ENCODE measurements around the gene BLOC1S3.
A peak's percentile ranks its signal among the peaks of the same experiment; 100 is the strongest.

BLOC1S3 gene

DNA sequence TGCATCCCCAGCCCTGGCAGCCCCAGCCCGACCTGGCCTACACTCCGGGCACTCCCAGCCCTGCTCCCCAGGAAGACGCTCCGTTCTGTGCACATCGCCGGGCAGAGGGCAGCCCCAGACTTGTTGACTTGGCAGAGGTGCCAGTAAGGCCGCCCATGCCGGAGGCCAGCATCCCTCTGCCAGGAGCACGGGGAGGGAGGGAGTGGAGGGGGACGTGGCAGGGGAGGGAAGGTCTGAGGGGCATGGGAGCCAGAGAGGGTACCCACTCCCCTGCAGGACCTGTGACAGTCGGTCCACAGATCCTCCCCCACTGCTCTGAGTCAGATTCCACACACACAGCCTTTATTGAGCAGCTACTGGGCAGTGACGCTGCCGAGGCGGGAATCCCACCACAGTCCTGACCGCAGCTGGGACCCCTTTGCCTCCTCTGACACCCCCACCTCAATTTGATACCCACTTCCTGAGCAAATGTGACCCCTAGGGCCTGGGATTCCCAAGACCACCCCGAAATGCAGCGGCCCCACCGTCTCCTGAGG, 15.9 kb upstream of the BLOC1S3 start:
- no peak for DNase-seq

DNA sequence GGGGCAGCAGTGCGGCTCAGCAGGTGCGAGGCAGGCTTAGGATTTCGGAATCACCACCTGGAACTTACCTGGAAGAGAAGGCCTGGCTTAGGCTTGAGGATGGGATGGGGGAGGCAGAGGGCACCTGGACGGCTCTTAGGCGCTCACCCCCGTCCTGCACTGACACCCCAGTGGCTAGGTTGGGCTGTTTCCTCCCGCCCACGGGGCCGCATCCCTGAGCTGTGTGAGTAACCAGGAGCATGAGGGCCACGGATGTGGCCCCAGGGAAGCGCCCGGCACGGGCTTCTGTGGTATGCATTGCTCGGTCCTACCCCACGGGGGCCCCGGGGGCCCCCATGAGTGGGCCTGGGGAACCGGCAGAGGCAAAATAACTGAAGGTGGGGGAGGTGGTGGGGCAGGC, 15.4 kb upstream of the BLOC1S3 start:
- no peak for DNase-seq

DNA sequence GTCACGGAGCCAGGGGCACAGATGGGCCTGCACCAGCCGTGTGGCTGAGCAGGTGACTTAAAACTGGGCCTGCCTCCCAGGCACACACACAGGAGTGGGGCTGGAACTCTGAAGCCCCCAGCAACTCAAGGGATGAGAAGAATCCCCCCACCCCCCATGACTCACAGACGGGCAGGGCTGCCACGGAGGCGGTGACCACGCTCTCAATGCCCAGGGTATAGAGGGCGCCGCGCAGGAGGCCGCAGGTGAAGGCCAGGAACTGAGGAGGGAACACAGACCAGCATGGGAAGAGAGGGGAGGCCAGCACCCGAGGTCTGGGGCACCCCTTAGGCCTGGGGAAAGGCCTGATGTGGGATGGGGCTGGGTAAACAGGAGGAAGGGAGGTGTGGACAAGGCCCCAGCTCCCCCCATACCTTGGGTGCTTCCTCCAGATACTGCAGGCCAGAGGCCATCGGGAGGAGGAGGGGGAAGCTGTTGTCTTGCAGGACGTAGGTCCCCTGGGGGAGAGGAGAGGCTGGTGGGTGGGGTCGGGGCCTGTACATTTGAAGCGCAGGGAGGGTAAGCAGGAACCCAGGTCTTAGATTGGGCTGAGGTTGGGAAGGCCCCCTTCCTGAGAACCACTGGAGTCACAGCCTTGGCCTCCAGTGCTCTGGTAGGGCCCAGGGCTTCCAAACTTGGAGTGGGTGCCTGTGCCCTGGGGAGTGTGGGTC, 14.7 kb upstream of the BLOC1S3 start:
- no peak for DNase-seq

DNA sequence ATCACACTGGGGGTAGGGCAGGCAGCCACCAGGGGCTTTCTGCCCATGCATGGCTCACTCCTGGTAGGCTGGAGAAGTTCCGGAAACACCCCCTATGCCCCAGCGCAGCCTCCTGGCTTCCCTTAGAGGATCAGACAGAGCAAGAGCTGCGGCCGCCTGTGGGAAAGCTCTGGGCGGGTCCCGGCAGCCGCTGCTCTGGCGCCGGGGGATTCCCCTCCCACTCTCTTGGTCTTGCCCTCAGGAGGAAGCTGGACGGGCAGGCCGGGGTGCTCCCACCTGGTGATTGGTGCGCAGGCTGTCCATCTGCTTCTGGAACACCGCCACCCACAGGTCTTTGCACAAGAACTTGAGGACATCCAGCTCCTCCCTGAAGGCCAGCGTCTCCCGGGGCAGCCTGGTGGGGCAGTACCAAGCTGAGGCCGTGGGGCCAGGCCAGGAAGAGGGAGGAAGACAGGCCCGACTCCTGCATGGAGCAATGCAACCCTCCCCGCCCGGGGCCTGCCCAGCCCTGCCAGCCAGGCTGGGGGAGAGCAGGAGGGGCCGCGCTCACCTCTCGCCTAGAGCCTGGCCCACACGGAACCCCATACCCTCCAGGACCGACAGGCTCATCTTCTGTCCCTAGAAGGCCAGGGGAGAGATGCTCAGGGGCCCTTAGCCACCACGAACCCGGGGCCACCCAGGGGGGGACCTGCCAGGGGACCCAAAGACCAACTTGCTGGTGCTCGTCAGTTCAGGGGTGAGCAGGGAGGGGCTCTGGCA, 13.8 kb upstream of the BLOC1S3 start:
- DNase-seq = peak; percentile 78 to 82

DNA sequence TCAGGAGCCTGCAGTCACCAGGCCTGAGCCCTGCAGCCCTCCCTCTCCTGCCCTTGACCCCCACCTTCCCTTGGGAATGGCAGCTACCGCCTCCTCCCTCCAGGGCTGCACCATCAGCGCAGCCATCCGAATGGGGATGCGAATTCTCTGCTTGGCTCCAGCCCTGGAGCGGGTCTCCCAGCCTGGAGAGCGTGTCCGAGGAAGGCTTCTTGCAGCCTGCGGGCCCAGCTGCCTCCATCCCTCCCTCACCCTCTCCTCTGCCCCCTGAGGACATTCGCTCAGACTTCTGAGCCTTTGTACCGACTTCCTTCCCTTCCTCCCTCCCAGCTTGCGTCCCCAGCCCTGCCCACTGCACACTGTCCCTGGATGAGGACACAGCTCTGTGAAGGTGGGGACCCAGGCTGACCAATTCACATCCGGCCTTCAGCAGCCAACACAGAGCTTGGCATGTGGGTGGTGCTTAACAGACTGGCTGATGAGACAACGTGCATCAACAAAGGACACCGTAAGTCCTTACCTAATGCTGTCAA, 11.8 kb upstream of the BLOC1S3 start:
- no peak for DNase-seq

DNA sequence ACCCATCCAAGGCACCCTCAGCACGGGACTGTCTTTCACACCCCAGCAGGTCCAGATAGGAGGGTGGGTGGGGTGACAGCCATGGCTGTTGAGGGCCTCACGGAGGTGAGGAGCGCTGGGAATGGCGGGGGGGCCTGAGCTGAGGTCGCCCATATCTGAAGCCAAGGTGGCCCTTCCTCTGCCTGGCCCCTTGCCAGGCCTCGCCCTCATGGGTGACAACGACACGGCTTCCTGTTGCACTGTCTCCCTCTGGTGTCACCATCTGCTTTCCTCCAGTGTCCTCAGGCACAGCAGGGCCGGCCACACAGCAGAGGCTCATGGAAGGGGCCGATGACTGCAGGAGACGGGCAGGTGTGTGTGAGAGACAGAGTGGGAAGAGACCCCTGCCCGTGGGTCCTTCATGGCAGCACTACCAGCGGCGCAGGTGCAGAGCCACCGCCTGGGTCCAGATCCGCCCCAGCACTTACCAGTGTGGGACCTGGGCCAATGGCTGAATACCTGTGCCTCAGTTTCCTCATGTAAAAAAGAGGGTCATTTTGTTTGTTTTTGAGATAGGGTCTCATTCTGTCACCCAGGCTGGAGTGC, 9.7 kb upstream of the BLOC1S3 start:
- no peak for DNase-seq

DNA sequence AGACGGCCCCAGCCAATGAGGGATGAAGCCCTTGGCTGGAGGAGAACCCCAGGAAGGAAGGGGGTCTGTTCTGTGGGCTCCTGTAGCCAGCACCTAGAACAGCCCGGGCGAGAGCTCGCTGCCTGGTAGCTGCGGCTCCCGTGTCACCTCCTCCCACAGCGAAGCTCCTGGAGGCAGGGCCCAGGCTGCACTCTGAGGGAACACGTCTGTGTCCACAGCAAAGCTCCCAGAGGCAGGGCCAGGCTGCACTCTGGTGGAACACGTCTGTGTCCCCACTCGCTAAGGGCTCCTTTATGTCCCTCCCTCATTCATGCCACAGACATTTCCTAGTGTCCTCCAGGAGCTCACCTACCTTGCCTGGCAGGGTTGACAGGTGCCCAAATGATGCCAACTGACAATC, 9.0 kb upstream of the BLOC1S3 start:
- DNase-seq = no peak

DNA sequence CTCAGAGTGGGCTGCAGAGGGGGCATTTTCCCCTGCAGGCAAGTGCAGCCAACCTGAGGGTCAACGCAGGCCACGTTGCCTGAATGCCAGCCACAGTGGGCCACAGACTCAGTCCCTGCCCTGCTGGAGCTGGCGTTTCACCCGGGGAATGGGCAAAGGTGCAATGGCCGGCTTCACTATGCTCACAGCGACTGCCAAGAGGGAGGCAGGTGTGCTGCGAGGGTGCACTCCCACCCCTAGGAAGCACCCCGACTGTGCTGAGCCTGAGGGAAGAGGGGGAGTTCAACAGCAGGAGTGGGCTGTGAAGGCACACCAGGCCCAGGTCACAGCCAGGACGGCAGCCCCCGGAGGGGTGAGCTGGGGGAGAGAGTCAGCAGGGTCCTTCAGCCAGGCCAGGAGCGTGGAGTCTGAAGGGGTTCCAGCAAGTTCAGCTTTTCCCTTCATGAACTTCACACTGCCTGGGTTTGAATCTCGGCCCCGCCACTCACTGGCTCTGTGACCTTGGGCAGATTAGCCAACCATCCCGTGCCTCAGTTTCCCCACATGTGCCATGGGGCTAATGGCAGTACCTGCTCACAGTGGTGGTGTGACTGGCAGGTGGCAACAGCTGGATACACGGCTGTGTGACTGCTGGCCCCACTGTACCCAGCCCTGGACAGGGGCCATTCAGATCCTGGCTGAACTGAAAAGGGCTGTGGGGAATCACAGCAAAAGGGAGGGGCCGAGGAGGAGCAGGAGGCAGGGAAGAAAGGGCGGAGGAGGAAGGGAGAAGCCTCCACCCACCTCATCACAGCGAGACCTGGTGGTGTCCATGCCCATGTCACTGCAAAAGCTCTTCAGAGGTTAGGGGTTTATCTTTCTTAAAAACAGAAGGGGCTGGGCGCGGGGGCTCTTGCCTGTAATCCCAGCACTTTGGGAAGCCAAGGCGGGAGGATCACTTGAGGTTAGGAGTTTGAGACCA, 8.2 kb upstream of the BLOC1S3 start:
- no peak for DNase-seq

DNA sequence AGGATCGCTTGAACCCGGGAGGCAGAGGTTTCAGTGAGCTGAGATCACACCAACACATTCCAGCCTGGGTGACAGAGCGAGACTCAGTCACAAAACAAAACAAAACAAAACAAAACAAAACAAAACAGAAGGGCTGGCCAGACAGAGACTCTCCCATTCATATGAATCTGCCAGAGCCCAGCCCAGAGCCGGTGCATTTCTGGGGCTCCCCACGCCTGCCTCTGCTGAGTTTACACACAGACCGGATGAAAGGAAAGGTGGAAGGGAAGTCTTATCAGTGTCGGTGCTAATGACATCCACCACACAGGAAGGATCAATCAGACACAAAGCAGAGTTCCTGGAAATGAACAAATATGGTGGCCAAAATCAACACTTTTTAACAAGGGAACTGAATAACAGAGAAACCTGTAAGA, 7.4 kb upstream of the BLOC1S3 start:
- DNase-seq = peak; percentile 46 to 49

DNA sequence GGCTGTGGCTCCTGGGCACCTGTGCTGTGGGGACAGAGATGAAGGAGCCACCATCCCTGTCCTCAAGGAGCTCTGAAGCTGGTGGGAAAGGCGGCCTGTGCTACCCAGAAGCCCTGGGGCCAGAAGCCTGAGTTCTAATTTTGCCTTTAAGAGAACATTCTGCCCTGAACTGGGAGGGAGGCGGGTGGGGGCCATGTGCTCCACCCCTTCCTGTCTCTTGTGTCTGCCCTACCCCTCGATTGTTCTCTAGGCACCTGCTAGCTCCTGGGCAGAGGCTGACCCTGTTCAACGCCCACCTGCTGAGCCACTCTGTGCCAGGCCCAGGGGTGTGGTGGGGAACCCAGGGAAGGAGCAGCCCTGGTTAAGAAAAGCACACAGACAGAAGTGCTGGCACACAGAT, 6.4 kb upstream of the BLOC1S3 start:
- no peak for DNase-seq

DNA sequence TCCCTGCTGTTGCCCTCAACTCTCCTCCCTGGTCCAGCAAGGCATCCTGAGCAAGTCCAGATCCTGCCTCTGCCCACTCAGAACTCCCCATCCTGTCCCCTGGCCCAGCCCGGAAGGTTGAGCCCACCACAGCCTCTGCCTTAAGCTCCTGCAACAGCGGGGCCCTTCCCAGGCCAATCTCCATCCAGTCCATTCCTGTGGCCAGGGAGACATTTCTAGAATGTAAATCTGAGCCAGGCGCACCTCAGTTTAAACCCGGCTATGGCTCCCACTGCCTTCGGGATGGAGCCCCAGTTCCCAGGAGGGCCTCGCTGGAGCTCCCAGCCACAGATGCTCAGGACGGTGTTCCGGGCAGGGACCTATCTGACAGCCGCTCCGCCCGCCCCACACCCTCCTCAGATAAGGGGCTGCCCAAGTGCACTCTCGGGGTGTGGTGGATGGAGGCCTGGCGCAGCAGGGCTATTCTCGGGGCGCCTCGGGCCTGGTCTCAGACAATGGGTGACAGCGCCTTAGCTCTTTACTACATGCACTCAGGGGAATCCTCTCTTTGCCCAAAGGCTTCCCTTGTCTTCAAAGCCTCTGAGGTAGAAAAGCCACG, 5.9 kb upstream of the BLOC1S3 start:
- no peak for DNase-seq

DNA sequence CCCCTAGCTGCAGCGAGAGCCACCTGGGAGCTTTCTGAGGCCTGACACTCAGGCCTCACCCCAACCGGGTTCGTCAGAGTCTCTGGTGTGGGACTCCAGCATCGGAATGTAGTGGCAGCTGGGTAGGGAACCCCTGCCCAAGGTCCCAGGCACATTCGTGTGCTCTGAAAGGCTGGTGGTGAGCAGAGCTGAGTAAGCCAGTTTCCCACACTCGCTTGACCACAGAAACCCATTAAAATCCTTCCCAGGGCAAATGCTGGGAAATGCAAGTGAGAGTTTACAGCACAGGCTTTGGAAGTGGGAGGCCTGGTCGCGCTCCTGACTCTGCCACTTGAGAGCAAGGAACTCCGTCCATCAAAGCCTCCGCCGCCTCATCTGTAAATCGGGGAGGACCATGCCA, 4.8 kb upstream of the BLOC1S3 start:
- DNase-seq = no peak

DNA sequence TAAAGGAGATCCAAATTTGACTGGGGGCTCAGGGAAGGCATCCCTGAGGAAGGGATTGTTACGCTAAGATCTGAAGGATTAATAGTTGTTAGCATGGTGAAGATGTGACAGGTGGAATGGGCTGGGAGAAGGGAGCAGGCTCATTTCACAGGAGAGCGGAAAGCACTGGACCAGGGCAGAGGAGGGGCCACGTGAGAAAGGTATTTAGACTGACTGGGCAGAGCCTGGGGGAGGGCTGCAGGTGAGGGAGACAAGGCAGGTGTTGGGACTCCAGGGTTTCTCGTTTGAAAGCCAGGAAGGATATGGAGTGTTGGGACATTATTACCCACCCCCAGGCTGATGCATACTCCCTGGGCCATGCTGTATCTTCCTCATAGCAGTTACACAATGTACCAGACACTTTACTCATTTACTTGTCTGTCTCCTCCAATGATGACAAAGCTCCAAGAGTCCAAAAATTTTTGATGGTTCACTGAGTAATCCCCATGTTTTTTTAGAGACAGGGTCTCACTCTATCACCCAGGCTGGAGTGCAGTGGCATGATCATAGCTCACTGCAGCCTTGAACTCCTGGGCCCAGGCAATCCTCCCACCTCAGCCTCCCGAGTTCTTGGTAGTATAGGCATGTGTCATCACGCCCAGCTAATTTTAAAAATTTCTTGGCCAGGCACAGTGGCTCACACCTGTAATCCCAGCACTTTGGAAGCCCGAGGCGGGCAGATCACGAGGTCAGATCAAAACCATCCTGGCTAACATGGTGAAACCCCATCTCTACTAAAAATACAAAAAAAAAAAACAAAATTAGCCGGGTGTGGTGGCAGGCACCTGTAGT, 2.9 kb upstream of the BLOC1S3 start:
- no peak for DNase-seq

DNA sequence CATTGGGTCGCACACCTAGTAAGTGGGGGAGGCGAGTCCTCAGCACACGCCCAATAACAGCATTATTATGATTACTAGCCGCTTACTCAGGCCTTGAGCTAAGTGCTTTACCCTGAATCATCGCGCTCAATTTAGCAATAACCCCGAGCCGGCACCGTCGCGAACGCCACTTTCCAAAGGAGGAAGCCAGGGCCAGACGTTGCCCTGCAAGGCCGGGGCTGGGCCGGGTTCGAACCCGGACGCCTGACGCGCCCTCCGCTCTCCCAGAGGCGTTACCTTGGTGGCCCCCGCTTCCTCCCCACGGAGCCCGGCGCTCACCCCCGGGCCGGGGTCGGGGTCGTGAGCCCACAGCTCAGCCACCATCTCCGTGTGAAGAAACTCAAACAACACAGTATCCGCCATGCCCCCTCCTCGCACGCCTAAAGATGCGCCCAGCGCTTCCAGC, 745 bp upstream of the BLOC1S3 start, which contains the start of gene TRAPPC6A:
Gene TRAPPC6A (minus strand): TSS at position 421 of the 445 bp plus-strand sequence. CDS start 19 bp downstream, at position 402.
- DNase-seq = no peak

DNA sequence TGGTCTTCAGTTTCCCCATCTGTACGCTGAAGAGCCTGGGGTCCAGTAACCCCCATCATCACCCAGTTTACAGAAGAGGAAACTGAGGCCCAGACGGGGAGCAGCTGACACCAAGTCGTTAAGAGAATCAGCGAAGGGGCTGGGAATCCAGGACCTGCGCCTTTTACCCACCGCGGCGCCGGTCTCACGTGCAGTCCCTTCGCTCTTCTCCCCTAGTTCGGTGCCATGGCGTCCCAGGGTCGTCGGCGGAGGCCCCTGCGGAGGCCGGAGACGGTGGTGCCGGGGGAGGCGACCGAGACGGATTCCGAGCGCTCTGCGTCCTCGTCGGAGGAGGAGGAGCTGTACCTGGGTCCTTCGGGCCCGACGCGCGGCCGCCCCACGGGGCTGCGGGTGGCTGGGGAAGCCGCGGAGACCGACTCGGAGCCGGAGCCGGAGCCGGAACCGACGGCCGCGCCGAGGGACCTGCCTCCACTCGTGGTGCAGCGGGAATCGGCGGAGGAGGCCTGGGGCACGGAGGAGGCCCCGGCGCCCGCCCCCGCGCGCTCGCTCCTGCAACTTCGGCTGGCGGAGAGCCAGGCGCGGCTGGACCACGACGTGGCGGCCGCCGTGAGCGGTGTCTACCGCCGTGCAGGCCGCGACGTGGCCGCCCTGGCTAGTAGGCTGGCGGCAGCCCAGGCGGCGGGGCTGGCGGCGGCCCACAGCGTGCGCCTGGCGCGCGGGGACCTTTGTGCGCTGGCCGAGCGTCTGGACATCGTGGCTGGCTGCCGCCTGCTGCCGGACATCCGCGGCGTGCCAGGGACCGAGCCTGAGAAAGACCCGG, 698 bp downstream of the BLOC1S3 start:
- DNase-seq = peak; percentile 32 to 47

DNA sequence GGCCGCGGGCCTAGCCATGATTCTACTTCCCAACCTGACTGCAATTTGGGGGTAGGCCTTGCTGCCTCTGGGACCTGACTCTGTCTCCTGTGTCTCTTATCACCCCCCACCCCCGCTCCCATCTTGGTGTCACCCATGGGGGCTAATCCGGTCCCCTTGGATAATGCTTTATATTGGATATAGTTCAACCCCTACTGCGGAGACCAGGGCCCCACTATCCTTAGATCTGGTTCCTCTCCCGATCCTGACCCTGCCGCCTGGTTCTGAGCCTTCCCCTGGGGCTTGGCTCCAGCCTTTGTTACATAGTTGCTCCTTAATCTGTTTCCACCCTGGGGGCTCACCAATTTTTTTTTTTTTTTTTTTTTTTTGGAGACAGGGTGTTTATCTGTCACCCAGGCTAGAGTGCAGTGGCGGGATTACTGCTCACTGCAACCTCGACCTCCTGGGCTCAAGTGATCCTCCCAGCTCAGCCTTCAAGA, 1.3 kb downstream of the BLOC1S3 start:
- DNase-seq = no peak

DNA sequence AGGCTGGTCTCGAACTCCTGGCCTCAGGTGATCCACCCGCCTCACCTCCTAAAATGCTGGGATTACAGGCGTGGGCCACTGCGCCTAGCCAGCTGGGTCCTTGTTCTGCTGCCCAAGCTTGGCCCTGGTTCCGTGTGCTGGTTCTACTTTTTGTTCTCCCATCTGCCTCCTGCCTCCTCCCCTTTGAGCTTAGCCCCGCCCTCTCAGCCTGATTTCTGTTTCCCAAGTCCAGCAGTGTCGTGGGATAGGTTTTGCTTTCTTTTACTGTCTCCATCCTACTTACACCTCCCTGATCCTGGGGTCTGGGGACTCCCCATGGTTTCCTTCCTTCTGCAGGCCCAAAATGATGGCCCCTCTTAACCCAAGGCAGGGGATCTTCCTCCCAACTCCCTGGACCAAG, 2.4 kb downstream of the BLOC1S3 start:
- no peak for DNase-seq

DNA sequence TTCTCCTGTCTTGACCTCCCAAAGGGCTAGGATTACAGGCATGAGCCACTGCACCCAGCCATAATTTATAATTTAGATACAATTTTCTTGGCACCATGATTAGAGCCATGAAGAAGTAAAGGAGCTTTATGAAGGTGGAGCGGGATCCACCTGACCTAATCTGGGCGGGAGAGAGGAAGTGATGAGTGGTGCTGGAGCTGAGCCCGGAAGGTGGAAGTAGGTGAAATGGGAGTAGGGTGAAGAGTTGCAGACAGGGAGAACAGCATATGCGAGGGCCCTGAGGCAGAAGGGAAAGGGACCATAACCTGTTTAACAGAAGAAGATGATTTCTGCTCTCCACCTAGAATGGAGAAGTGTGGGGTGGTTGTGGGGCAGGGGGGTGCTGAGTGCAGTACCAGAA, 4.2 kb downstream of the BLOC1S3 start:
- no peak for DNase-seq

DNA sequence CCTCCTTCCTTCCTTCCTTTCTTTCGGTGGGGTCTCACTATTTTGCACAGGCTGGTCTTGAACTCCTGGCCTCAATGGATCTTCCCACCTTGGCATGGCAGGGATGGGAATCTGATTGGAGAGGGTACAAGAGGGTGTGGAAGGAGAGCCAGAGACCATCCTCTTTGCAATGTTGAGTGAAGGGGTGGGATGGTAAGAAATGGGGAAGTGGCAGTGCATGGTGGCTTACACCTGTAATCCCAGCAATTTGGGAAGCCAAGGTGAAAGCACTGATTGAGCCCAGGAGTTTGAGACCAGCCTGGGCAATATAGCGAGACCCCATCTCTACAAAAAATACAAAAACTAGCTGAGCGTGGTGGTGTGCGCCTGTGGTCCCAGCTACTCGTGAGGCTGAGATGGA, 5.5 kb downstream of the BLOC1S3 start:
- no peak for DNase-seq
